HEK293 (cell line): ENCODE measurements around the gene DPEP3.

Experiments used
- CTCF ChIA-PET: fragments of 350-600 bp; formaldehyde crosslinking; extraction: SDS; loops from one replicate; lab custom pipeline; 2021; ENCODE audit warnings: antibody characterized with exemption; lab: Yijun Ruan, JAX
- POLR2A ChIA-PET: fragments of 300-600 bp; formaldehyde crosslinking; extraction: SDS; loops from one replicate; lab custom pipeline; 2020; ENCODE audit warnings: antibody characterized with exemption, inconsistent platforms; lab: Yijun Ruan, JAX
- H3K27ac ChIP-seq: fragments of 200-500 bp; sonication (Bioruptor generic); 2 replicates; pipeline ENCODE4 v1.5.1; 2014; ENCODE audit warnings: low read depth, low read length, control low read depth, inconsistent platforms; ENCODE audit errors: extremely low read depth
- H3K36me3 ChIP-seq, 2 experiments: fragments of 200-500 bp in 1 of 2; sonication (Bioruptor generic) in 1 of 2; 1 replicate in 1 of 2; 2 replicates in 1 of 2; pipeline ENCODE4 v1.5.1; 2014 to 2017; ENCODE audit warnings: inconsistent platforms in 2 of 2, low read length in 2 of 2; ENCODE audit not compliant: control insufficient read depth in 2 of 2, insufficient read depth in 1 of 2
- H3K4me1 ChIP-seq: fragments of 200-500 bp; sonication (Bioruptor generic); 2 replicates; pipeline ENCODE4 v1.5.1; 2014; ENCODE audit warnings: mild to moderate bottlenecking, low read length, inconsistent platforms; ENCODE audit not compliant: control insufficient read depth, insufficient read depth
- H3K4me3 ChIP-seq: 2 replicates; pipeline ENCODE4 v1.5.1; 2011; ENCODE audit warnings: low read depth, mild to moderate bottlenecking, control low read depth, low read length, moderate library complexity
- H3K9me3 ChIP-seq: fragments of 200-500 bp; sonication (Bioruptor generic); 2 replicates; pipeline ENCODE4 v1.5.1; 2014; ENCODE audit warnings: low read depth, low read length, inconsistent platforms; ENCODE audit not compliant: control insufficient read depth, insufficient read depth
- GLI4 ChIP-seq: fragments of 450-650 bp; formaldehyde crosslinking; IDR thresholded peaks from 2 replicates; pipeline ENCODE4 v1.5.1; 2016; ENCODE audit warnings: missing biosample characterization, missing genetic modification characterization
- KLF9 ChIP-seq: fragments of 450-650 bp; formaldehyde crosslinking; IDR thresholded peaks from 2 replicates; pipeline ENCODE4 v1.5.1; 2016; ENCODE audit warnings: missing biosample characterization, missing genetic modification characterization, low read depth
- PRDM1 ChIP-seq: fragments of 450-650 bp; formaldehyde crosslinking; IDR thresholded peaks from 2 replicates; pipeline ENCODE4; 2016; ENCODE audit warnings: missing biosample characterization, missing genetic modification characterization
- ZBTB17 ChIP-seq: fragments of 450-650 bp; formaldehyde crosslinking; IDR thresholded peaks from 2 replicates; pipeline ENCODE4 v1.5.1; 2016; ENCODE audit warnings: missing biosample characterization, missing genetic modification characterization
- ZBTB8A ChIP-seq: fragments of 450-650 bp; formaldehyde crosslinking; IDR thresholded peaks from 2 replicates; pipeline ENCODE4 v1.5.1; 2016; ENCODE audit warnings: missing biosample characterization, missing genetic modification characterization
- ZFP69B ChIP-seq: fragments of 450-650 bp; formaldehyde crosslinking; IDR thresholded peaks from 2 replicates; pipeline ENCODE4 v1.5.1; 2016; ENCODE audit warnings: missing biosample characterization, missing genetic modification characterization
- ZNF16 ChIP-seq: fragments of 450-650 bp; formaldehyde crosslinking; IDR thresholded peaks from 2 replicates; pipeline ENCODE4 v1.5.1; 2016; ENCODE audit warnings: low read depth, missing biosample characterization, missing genetic modification characterization
- ZNF341 ChIP-seq: fragments of 450-650 bp; formaldehyde crosslinking; IDR thresholded peaks from 2 replicates; pipeline ENCODE4; 2016; ENCODE audit warnings: low read depth, missing biosample characterization, missing genetic modification characterization
- ZNF510 ChIP-seq: fragments of 450-650 bp; formaldehyde crosslinking; IDR thresholded peaks from 2 replicates; pipeline ENCODE4 v1.5.1; 2018; ENCODE audit warnings: mild to moderate bottlenecking, missing genetic modification characterization, missing biosample characterization; ENCODE audit not compliant: insufficient replicate concordance
- ZNF549 ChIP-seq: fragments of 450-650 bp; IDR thresholded peaks from 2 replicates; pipeline ENCODE4 v1.5.1; 2018; ENCODE audit warnings: missing biosample characterization, missing genetic modification characterization, mild to moderate bottlenecking, inconsistent platforms, moderate library complexity
- ZNF571 ChIP-seq: fragments of 450-650 bp; formaldehyde crosslinking; IDR thresholded peaks from 2 replicates; pipeline ENCODE4 v1.5.0; 2017; ENCODE audit warnings: missing biosample characterization, missing genetic modification characterization
- ZNF610 ChIP-seq: fragments of 450-650 bp; formaldehyde crosslinking; IDR thresholded peaks from 2 replicates; pipeline ENCODE4 v1.5.1; 2016; ENCODE audit warnings: missing biosample characterization, missing genetic modification characterization, borderline replicate concordance
- ZNF621 ChIP-seq: fragments of 450-650 bp; formaldehyde crosslinking; IDR thresholded peaks from 2 replicates; pipeline ENCODE4 v1.5.1; 2017; ENCODE audit warnings: missing biosample characterization, missing genetic modification characterization
- ZNF785 ChIP-seq: fragments of 450-650 bp; formaldehyde crosslinking; IDR thresholded peaks from 2 replicates; pipeline ENCODE4 v1.5.1; 2016; ENCODE audit warnings: missing biosample characterization, missing genetic modification characterization
- TF ChIP-seq, protein P1 (sequence below): fragments of 450-650 bp; formaldehyde crosslinking; IDR thresholded peaks from 2 replicates; pipeline ENCODE4 v1.5.1; 2016; ENCODE audit warnings: missing biosample characterization, missing genetic modification characterization
- TF ChIP-seq, protein P2 (sequence below): fragments of 450-650 bp; formaldehyde crosslinking; IDR thresholded peaks from 2 replicates; pipeline ENCODE4 v1.5.1; 2016; ENCODE audit warnings: missing biosample characterization, missing genetic modification characterization, borderline replicate concordance
- TF ChIP-seq, protein P3 (sequence below): fragments of 450-650 bp; formaldehyde crosslinking; IDR thresholded peaks from 2 replicates; pipeline ENCODE4; 2016; ENCODE audit warnings: missing biosample characterization, missing genetic modification characterization
- TF ChIP-seq, protein P4 (sequence below): sonication (generic); formaldehyde crosslinking; IDR thresholded peaks from 2 replicates; pipeline ENCODE4 v1.8.1; 2022; ENCODE audit warnings: mild to moderate bottlenecking, moderate library complexity, missing genetic modification reagents

The DPEP3 gene

DNA sequence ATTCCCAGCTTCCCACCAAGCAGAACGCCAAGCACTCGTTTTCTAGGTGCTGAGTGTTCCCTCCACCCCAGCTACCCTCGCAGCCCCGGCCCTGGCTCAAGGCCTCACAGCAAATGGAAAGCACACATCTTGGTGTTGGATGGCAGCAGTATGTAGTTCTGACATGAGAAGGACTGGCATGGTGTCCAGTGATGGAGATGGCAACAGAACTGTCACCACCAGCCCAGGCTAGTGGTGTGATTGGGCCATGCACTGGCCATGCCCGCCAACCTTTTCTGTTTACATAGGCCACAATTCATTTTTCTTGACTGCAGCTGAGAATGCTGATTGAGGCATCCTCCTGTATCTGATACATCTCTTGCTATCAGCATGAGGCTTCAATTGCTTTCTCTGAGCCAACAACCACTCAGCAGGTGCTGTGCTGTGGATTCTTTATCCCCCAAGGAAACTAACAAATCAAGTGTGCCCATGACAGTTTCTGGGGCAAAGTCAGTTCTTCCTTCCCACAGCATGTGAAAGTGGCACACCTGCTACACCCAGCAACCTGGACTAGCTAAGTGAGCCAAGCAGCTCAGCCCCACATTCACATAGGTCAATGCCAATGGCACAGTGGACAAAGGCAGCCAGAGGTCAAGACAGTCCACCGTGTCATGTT lies 15.7 kb downstream of the DPEP3 start (continued):
- no peak for TF ChIP-seq ZNF610 (tag by site-specific recombination)
- TF ChIP-seq ZNF341 (tag by site-specific recombination) = no peak
- no peak for TF ChIP-seq ZFP69B
- TF ChIP-seq, all 188 proteins: peak for 3

DNA sequence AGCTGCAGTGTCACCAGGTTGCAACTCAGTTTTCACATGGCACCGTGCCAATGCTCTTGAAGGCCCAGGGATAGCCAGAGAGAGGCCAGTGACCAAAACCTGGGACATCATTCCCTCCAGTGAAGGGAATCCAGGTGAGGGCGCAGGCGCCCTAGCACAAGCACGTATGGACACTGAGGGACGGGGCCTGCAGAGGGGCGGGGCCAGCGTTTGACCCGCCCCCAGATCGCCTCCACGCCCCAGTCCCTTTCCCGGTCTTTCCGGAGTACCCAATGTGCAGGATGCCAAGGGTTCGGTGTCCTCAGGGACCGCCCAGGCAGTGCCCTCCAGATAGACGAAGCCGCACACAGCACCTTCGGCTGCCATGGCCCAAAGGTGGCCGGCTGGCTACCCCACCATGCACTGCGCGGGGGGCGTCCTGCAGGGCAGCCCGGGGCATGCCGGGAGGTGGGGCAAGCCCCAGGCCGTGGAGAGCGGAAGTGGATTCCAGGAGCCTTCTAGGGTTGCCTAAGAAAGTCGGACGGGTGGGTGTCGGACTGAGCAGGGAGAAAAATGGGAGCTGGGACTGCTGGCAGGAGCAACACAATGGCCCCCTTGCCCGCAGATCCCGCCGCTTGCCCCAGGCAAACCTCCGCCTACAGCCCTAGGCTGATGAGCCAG lies 16.5 kb downstream of the DPEP3 start:
- POLR2A ChIA-PET = interaction anchor here (0.7 to 1.8 kb wide), 3 partner anchors 16 to 59 kb away, joined by 3 to 5 read pairs (median 4); partner anchors contain the start of genes DDX28 and DUS2
- Histone ChIP-seq H3K27ac (no peak overlapping the region), H3K4me3 (no peak overlapping the region)
- CTCF ChIA-PET = interaction anchor here (0.6 kb wide), 1 partner anchor 30 kb away, joined by 3 read pairs; no protein-coding TSS in a partner anchor
- TF ChIP-seq KLF9 (tag by site-specific recombination) = 0 out of 2 replicates have a peak, but pooled peaks have one; percentile 36
- TF ChIP-seq, protein P1, sequence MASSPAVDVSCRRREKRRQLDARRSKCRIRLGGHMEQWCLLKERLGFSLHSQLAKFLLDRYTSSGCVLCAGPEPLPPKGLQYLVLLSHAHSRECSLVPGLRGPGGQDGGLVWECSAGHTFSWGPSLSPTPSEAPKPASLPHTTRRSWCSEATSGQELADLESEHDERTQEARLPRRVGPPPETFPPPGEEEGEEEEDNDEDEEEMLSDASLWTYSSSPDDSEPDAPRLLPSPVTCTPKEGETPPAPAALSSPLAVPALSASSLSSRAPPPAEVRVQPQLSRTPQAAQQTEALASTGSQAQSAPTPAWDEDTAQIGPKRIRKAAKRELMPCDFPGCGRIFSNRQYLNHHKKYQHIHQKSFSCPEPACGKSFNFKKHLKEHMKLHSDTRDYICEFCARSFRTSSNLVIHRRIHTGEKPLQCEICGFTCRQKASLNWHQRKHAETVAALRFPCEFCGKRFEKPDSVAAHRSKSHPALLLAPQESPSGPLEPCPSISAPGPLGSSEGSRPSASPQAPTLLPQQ = no peak
- TF ChIP-seq, all 188 proteins: peak for 1
- H3K4me1 ChIP-seq = no peaks in the 10 kb centered on the region; the same call in none of the 2 replicates
- no peaks in the 10 kb centered on the region for H3K9me3 ChIP-seq
- peaks cover 0 to 73% of the 10 kb centered on the region in 2 experiments; a peak in 2 of 3 replicates for H3K36me3 ChIP-seq

DNA sequence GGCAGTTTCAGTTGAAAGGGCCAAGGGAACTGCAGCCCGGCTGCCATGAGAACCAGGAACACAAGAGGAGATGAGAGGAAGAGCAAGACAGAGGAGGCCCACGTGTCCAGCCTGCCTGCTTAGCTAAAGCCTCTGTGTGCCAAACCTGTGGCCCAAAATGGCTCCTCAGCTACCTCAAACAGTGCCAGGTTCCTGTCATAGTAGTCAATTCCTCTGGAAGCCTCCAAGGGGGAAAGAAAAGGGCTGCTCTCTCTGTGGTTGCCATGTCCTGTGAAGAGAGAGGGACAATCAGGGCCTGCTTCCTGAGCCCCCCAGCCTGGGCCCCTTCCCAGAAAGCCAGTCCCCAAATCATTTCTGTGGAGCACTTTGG lies 17.0 kb downstream of the DPEP3 start:
- H3K4me3 ChIP-seq = no peak overlapping the region
- H3K9me3 ChIP-seq = no peaks in the 10 kb centered on the region
- TF ChIP-seq, protein P2, sequence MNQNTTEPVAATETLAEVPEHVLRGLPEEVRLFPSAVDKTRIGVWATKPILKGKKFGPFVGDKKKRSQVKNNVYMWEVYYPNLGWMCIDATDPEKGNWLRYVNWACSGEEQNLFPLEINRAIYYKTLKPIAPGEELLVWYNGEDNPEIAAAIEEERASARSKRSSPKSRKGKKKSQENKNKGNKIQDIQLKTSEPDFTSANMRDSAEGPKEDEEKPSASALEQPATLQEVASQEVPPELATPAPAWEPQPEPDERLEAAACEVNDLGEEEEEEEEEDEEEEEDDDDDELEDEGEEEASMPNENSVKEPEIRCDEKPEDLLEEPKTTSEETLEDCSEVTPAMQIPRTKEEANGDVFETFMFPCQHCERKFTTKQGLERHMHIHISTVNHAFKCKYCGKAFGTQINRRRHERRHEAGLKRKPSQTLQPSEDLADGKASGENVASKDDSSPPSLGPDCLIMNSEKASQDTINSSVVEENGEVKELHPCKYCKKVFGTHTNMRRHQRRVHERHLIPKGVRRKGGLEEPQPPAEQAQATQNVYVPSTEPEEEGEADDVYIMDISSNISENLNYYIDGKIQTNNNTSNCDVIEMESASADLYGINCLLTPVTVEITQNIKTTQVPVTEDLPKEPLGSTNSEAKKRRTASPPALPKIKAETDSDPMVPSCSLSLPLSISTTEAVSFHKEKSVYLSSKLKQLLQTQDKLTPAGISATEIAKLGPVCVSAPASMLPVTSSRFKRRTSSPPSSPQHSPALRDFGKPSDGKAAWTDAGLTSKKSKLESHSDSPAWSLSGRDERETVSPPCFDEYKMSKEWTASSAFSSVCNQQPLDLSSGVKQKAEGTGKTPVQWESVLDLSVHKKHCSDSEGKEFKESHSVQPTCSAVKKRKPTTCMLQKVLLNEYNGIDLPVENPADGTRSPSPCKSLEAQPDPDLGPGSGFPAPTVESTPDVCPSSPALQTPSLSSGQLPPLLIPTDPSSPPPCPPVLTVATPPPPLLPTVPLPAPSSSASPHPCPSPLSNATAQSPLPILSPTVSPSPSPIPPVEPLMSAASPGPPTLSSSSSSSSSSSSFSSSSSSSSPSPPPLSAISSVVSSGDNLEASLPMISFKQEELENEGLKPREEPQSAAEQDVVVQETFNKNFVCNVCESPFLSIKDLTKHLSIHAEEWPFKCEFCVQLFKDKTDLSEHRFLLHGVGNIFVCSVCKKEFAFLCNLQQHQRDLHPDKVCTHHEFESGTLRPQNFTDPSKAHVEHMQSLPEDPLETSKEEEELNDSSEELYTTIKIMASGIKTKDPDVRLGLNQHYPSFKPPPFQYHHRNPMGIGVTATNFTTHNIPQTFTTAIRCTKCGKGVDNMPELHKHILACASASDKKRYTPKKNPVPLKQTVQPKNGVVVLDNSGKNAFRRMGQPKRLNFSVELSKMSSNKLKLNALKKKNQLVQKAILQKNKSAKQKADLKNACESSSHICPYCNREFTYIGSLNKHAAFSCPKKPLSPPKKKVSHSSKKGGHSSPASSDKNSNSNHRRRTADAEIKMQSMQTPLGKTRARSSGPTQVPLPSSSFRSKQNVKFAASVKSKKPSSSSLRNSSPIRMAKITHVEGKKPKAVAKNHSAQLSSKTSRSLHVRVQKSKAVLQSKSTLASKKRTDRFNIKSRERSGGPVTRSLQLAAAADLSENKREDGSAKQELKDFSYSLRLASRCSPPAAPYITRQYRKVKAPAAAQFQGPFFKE (tag by site-specific recombination) = no peak
- TF ChIP-seq ZNF510 (tag by site-specific recombination) (no peak), ZNF16 (tag by site-specific recombination) (no peak), ZBTB17 (tag by site-specific recombination) (no peak), PRDM1 (no peak), ZNF549 (tag by site-specific recombination) (no peak), ZNF785 (tag by site-specific recombination) (no peak), GLI4 (tag by site-specific recombination) (no peak), ZNF621 (tag by site-specific recombination) (no peak), ZNF571 (tag by site-specific recombination) (no peak), ZBTB8A (tag by site-specific recombination) (no peak)
- TF ChIP-seq, protein P3, sequence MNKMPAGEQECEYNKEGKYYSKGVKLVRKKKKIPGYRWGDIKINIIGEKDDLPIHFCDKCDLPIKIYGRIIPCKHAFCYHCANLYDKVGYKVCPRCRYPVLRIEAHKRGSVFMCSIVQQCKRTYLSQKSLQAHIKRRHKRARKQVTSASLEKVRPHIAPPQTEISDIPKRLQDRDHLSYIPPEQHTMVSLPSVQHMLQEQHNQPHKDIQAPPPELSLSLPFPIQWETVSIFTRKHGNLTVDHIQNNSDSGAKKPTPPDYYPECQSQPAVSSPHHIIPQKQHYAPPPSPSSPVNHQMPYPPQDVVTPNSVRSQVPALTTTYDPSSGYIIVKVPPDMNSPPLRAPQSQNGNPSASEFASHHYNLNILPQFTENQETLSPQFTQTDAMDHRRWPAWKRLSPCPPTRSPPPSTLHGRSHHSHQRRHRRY (tag by site-specific recombination) = no peak
- TF ChIP-seq, protein P4, sequence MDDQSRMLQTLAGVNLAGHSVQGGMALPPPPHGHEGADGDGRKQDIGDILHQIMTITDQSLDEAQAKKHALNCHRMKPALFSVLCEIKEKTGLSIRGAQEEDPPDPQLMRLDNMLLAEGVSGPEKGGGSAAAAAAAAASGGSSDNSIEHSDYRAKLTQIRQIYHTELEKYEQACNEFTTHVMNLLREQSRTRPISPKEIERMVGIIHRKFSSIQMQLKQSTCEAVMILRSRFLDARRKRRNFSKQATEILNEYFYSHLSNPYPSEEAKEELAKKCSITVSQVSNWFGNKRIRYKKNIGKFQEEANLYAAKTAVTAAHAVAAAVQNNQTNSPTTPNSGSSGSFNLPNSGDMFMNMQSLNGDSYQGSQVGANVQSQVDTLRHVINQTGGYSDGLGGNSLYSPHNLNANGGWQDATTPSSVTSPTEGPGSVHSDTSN (CRISPR knock-in tag) = no peak
- POLR2A ChIA-PET = interaction anchor here (0.6 to 1.8 kb wide), 3 partner anchors 28 to 357 kb away, joined by 4 to 6 read pairs (median 5); partner anchors contain the start of genes DDX28 and DUS2
- CTCF ChIA-PET = interaction anchor here (1.1 kb wide), 1 partner anchor 77 kb away, joined by 4 read pairs; no protein-coding TSS in a partner anchor
- H3K27ac ChIP-seq = no peak overlapping the region
- H3K36me3 ChIP-seq = peaks cover 0 to 78% of the 10 kb centered on the region in 2 experiments; a peak in 2 of 3 replicates
- no peaks in the 10 kb centered on the region; the same call in none of the 2 replicates for H3K4me1 ChIP-seq
